GM12892 (cell line): ENCODE measurements around the gene GP9.

Source experiments
- POLR2A ChIP-seq: IDR thresholded peaks from 2 replicates; pipeline ENCODE4 v1.6.1; 2011; ENCODE audit warnings: low read depth, low read length, control low read depth
- POLR2AphosphoS5 ChIP-seq: IDR thresholded peaks from 2 replicates; pipeline ENCODE4 v1.6.1; 2011; ENCODE audit warnings: low read depth, low read length, control low read depth
- TAF1 ChIP-seq: IDR thresholded peaks from 2 replicates; pipeline ENCODE4 v1.6.1; 2011; ENCODE audit warnings: low read depth, mild to moderate bottlenecking, control low read depth, low read length, borderline replicate concordance

- TF ChIP-seq POLR2AphosphoS5, result no peak
- TF ChIP-seq POLR2A, result no peak
- no peak for TF ChIP-seq TAF1
Measured at GRCh38 chr3:129095285-129095684, 34.7 kb downstream of the GP9 start.
